ENCODE results near the gene VAV3. TPM values are rescaled to one million over a fixed set of nuclear protein-coding genes. Genes with fewer than 3 reads are reported as not detected.
"Not testable (repeated sequence)": the region's sequence is repeated elsewhere in the genome, so short reads cannot be mapped to it uniquely, and the experiment has no call there.

VAV3 gene
- total and polyA plus RNA-seq, 2 of the 8 experiments (the other 6 are each of a cell fraction or from before 2014, with no cell fraction given), result 2.9 to 7.9 TPM

- no peak for TF ChIP-seq TAF7 (optimal IDR thresholded peaks at IDR 0.05; ENCODE audit: borderline replicate concordance, low read depth, low read length)
- no peak for TF ChIP-seq TCF12 (IDR thresholded peaks at IDR 0.05; ENCODE audit: low read depth, low read length)
- TF ChIP-seq SP1 (IDR thresholded peaks at IDR 0.05; ENCODE audit: low read depth, low read length), result no peak
- TF ChIP-seq RNF2 (IDR thresholded peaks at IDR 0.05; ENCODE audit: borderline replicate concordance, low read depth, low read length, missing control alignments, poor library complexity, severe bottlenecking), result no peak
- TF ChIP-seq TAF1 (IDR thresholded peaks at IDR 0.05; ENCODE audit: low read depth, low read length), result no peak
- TF ChIP-seq BRCA1 (IDR thresholded peaks at IDR 0.05; ENCODE audit: low read depth, low read length), result no peak
- no peak for TF ChIP-seq SRF (IDR thresholded peaks at IDR 0.05; ENCODE audit: low read depth, low read length)
Observed at GRCh38 chr1:107739201-107739600, 225.8 kb downstream of the VAV3 start (continued).

GRCh38 chr1:107733401-107733800 is 231.6 kb downstream of the VAV3 start:
- H2BK5ac ChIP-seq (ENCODE audit: low read depth, low read length); H2AFZ ChIP-seq (ENCODE audit: low read length); H3K4me2 ChIP-seq (ENCODE audit: insufficient read depth in 1 of 2, low read depth in 2 of 2, low read length in 2 of 2); H3K23ac ChIP-seq (ENCODE audit: insufficient read length); H3K79me1 ChIP-seq (ENCODE audit: low read depth, low read length); H4K20me1 ChIP-seq (replicated peaks in 1 of 2; ENCODE audit: control insufficient read depth in 1 of 2, insufficient read depth in 2 of 2, low read length in 2 of 2); H3K36me3 ChIP-seq (ENCODE audit: control insufficient read depth in 2 of 4, insufficient read depth in 4 of 4, low read length in 3 of 4); H3K14ac ChIP-seq (ENCODE audit: insufficient read length); H2BK20ac ChIP-seq (ENCODE audit: low read length); H3K4me3 ChIP-seq (ENCODE audit: extremely low read depth in 1 of 4, insufficient read depth in 2 of 4, low read depth in 3 of 4, low read length in 4 of 4); H3K79me2 ChIP-seq (ENCODE audit: control insufficient read depth in 1 of 2, insufficient read depth in 2 of 2, low read length in 2 of 2); H4K91ac ChIP-seq (replicated peaks; ENCODE audit: insufficient read length, low read length); DNase-seq (ENCODE audit: low read depth in 1 of 2, low spot score in 2 of 2); H4K8ac ChIP-seq (ENCODE audit: extremely low read depth, insufficient read depth, low read length); H3K18ac ChIP-seq (ENCODE audit: extremely low read depth, low read length); H2AK5ac ChIP-seq (ENCODE audit: low read depth, low read length); H4K5ac ChIP-seq (ENCODE audit: insufficient read length, low read depth, low read length); H2BK15ac ChIP-seq (ENCODE audit: low read length); H3K56ac ChIP-seq (replicated peaks; ENCODE audit: insufficient read length, low read depth, low read length); H3K23me2 ChIP-seq (ENCODE audit: low read depth, low read length); H3K27ac ChIP-seq (ENCODE audit: low read depth, low read length); H3K4me1 ChIP-seq (replicated peaks in 1 of 4; ENCODE audit: control insufficient read depth in 3 of 4, insufficient read depth in 4 of 4, low read length in 3 of 4); H3K27me3 ChIP-seq (replicated peaks in 1 of 4; ENCODE audit: control insufficient read depth in 3 of 4, extremely low read depth in 1 of 4, insufficient read depth in 3 of 4, low read length in 3 of 4); FAIRE-seq; H2BK120ac ChIP-seq (replicated peaks; ENCODE audit: low read depth, low read length); H2BK12ac ChIP-seq (ENCODE audit: low read depth, low read length); H3K9me3 ChIP-seq (ENCODE audit: insufficient read depth in 2 of 2, low read depth in 1 of 2, low read length in 1 of 2); H3K9ac ChIP-seq (replicated peaks in 1 of 4; ENCODE audit: extremely low read depth in 1 of 4, low read depth in 3 of 4, low read length in 3 of 4); H3K4ac ChIP-seq (replicated peaks; ENCODE audit: insufficient read length, low read depth, low read length): not testable (repeated sequence)
- WGBS, 2 experiments (ENCODE audit: extremely low coverage in 1 of 2, insufficient coverage in 1 of 2, insufficient read length in 1 of 2, insufficient replicate concordance in 2 of 2, low coverage in 1 of 2, low lambda C conversion rate in 2 of 2, missing lambda C conversion rate in 1 of 2), result 91% methylated on average over 7 of the region's 7 CpGs; no CpG with 5 or more reads in 1 of the 2 experiments
- ChIA-PET CTCF (ENCODE audit: partially characterized antibody) (interaction anchor here (1.8 to 2.0 kb wide), 2 partner anchors 15 to 17 kb away, joined by 5 to 6 read pairs; no protein-coding TSS in a partner anchor), POLR2A (ENCODE audit: partially characterized antibody) (interaction anchor here (1.1 kb wide), 1 partner anchor 9 kb away, joined by 3 read pairs; no protein-coding TSS in a partner anchor)
